ENCODE measurements around the gene KCMF1.

DNA sequence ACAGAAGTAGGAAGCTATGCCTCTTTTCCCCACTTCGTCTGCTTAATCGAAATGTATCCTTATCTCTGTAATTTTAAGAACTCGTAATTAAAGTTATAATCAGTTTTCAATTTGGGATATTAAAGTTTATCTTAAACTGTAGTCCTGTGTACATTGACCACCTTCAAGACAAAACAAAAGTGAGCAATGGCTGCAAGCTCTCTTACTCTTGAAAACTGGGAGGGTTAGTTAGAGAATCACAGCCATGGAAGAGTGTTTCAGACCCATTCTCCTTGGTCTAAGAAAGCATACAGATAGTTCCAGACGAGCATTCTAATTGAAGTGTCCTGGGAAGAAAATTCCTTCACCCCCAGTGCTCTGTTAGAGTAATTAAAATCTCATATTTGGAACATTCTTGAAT, 2.0 kb downstream of the KCMF1 start:
- TF ChIP-seq, protein P1, sequence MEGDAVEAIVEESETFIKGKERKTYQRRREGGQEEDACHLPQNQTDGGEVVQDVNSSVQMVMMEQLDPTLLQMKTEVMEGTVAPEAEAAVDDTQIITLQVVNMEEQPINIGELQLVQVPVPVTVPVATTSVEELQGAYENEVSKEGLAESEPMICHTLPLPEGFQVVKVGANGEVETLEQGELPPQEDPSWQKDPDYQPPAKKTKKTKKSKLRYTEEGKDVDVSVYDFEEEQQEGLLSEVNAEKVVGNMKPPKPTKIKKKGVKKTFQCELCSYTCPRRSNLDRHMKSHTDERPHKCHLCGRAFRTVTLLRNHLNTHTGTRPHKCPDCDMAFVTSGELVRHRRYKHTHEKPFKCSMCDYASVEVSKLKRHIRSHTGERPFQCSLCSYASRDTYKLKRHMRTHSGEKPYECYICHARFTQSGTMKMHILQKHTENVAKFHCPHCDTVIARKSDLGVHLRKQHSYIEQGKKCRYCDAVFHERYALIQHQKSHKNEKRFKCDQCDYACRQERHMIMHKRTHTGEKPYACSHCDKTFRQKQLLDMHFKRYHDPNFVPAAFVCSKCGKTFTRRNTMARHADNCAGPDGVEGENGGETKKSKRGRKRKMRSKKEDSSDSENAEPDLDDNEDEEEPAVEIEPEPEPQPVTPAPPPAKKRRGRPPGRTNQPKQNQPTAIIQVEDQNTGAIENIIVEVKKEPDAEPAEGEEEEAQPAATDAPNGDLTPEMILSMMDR (IDR thresholded peaks at IDR 0.05): no peak
- TF ChIP-seq POLR2A (IDR thresholded peaks at IDR 0.05): no peak
